Heart left ventricle (tissue), 16 donors: ENCODE results near the gene INF2. TPM values are rescaled to one million over a fixed set of nuclear protein-coding genes. Genes with fewer than 3 reads are reported as not detected.
A peak's percentile ranks its signal among the peaks of the same experiment; 100 is the strongest.

Experiments used
- ATAC-seq, 4 donors: fragments of 200-7000 bp; cut with Tn5 transposase; one replicate each; pipeline ENCODE4 v1.9.1; 2020 to 2022; ENCODE audit warnings: moderate library complexity in 4 of 4, mild to moderate bottlenecking in 3 of 4, moderate number of reproducible peaks in 1 of 4
- DNase-seq, 5 donors: peaks; one replicate each; pipeline ENCODE4 v3.0.0-alpha.2; 2020
- H3K27ac ChIP-seq, 12 donors: fragments of 200-600 bp; sonication (generic) in 4 of 12; one replicate each; pipeline versions ENCODE4 v1.5.0 to v1.8.0; 2016 to 2022; ENCODE audit warnings: mild to moderate bottlenecking in 2 of 12
- H3K27me3 ChIP-seq, 9 donors: fragments of 200-600 bp; sonication (generic) in 2 of 9; one replicate each; pipeline versions ENCODE4 v1.5.1 to v1.8.0; 2016 to 2022; ENCODE audit warnings: mild to moderate bottlenecking in 3 of 9
- H3K36me3 ChIP-seq, 9 donors: fragments of 200-600 bp; sonication (generic) in 2 of 9; one replicate each; pipeline versions ENCODE4 v1.5.0 to v1.8.0; 2018 to 2022; ENCODE audit warnings: mild to moderate bottlenecking in 2 of 9
- H3K4me1 ChIP-seq, 12 donors: fragments of 200-600 bp; sonication (generic) in 4 of 12; one replicate each; pipeline versions ENCODE4 v1.5.0 to v1.8.0; 2016 to 2022; ENCODE audit warnings: mild to moderate bottlenecking in 3 of 12
- H3K4me3 ChIP-seq, 12 donors: fragments of 200-600 bp; sonication (generic) in 4 of 12; one replicate each; pipeline versions ENCODE4 v1.5.0 to v1.8.0; 2017 to 2022; ENCODE audit warnings: mild to moderate bottlenecking in 9 of 12, moderate library complexity in 4 of 12
- H3K9me3 ChIP-seq, 12 donors: fragments of 200-600 bp; sonication (generic) in 4 of 12; one replicate each; pipeline versions ENCODE4 v1.5.0 to v1.8.0; 2016 to 2022; ENCODE audit warnings: mild to moderate bottlenecking in 1 of 12
- CTCF ChIP-seq, 12 donors: fragments of 200-600 bp; sonication (generic) in 4 of 12; IDR thresholded peaks; one replicate each; pipeline versions ENCODE4 v1.5.0 to v1.8.0; 2018 to 2022; ENCODE audit warnings: antibody characterized with exemption in 12 of 12, mild to moderate bottlenecking in 5 of 12
- POLR2A ChIP-seq, 2 donors: fragments of 450-650 bp; IDR thresholded peaks; one replicate each; pipeline ENCODE4 v1.6.1; 2017; ENCODE audit warnings: antibody characterized with exemption in 2 of 2, mild to moderate bottlenecking in 2 of 2, moderate library complexity in 2 of 2
- WGBS, 4 donors: extraction: QIAGEN DNeasy Blood & Tissue Kit in 2 of 4; methylation state at CpG; one replicate each; pipeline versions ENCODE4 v1.1.5 to v1.1.7; 2013 to 2018; 5-methylcytosine and 5-hydroxymethylcytosine counted together
- intact Hi-C, 10 donors: fragments of 100-400 bp; cut with DNase I; formaldehyde crosslinking; loops; one replicate each; pipeline versions ENCODE4 v1.11.1 to v1.14.2; 2022
- polyA plus RNA-seq, 2 donors: library from polyadenylated mRNA; stranded (reverse); fragments of 200-250 nt; gene quantifications; one replicate each; pipeline ENCODE4 v1.2.3, GENCODE V29; 2013
- total RNA-seq, 9 donors: library from RNA; depleted of rRNA in 2 of 9; stranded (reverse); fragments of >200 nt in 2 of 9; fragmentation: NEBNext Ultra II Directional in 3 of 9; extraction: Animal tissue kit (Norgen Biotek cat#: 25700) in 3 of 9; gene quantifications; one replicate each; pipeline versions ENCODE4 v1.1.0 to v1.2.4, GENCODE V29; 2016 to 2023
- donor health status: ischemic (EF 13 %, LVEDD 7.1; RV severe dilation, severe dysfunction).
- donor health status: healthy with polysubstance abuse.
- donor health status: DM: no; HTN: yes; CAD: no.
- donor health status: DM: no; HTN: no; CAD: no.
- donor health status: ischemic (EF 25% LVEDD 6.9; RV normal size, moderate dysfunction).
- donor health status: ischemic (EF 25% LVEDD 5.7; RV mildly dilated, moderate dysfunction).
- donor health status: healthy.
- donor health status: DM: yes; HTN: yes; CAD: no.
- donor health status: ischemic (EF 35%, LVEDD 5.7; RV mildly dilated, moderate dysfunction).
- donor health status: nonischemic (EF 11% LVEDD 7.7; RV severe dilation, severe dysfunction).
- donor health status: DM: yes; HTN: yes; CAD: no.
- donor health status: PGD.
- donor health status: ischemic (EF 29% LVEDD 5.4; RV normal size, mild dysfunction).
- donor health status: nonischemic (EF 23%, LVEDD 6.1; RV moderate dilation, normal function).

INF2 gene
- total and polyA plus RNA-seq, 11 donors: 26.0 to 58.9 (median 28.8) TPM

GRCh38 chr14:104707608-104708595 lies 18.5 kb downstream of the INF2 start:
- ATAC-seq (peak in 1 of 4 donors; percentile 6), DNase-seq (no peak)
- WGBS, 4 donors: 64 to 76% (median 71%) methylated on average over 8 to 34 of the region's 34 CpGs
- Histone ChIP-seq H3K36me3 (peaks cover 0 to 78% (median 62%) of the 10 kb centered on the region in 9 donors), H3K4me3 (no peak overlapping the region), H3K27ac (no peak overlapping the region), H3K27me3 (no peaks in the 10 kb centered on the region), H3K9me3 (no peaks in the 10 kb centered on the region), H3K4me1 (peaks cover 0 to 27% (median 5%) of the 10 kb centered on the region in 12 donors)
- intact Hi-C loops: loop anchor here (1.0 to 5.0 kb wide), 5 partner anchors 41 to 59 kb away; no protein-coding TSS in a partner anchor
- TF ChIP-seq CTCF (IDR thresholded peaks at IDR 0.05): no peak
- TF ChIP-seq POLR2A (IDR thresholded peaks at IDR 0.05): no peak

- no peak overlapping the region for H3K4me3 ChIP-seq
- intact Hi-C loops: loop anchor here (1.0 to 5.0 kb wide), 4 partner anchors 41 to 59 kb away; no protein-coding TSS in a partner anchor
- WGBS, 4 donors: 52 to 60% (median 56%) methylated on average over 16 to 20 of the region's 20 CpGs
- peaks cover 0 to 27% (median 5%) of the 10 kb centered on the region in 12 donors for H3K4me1 ChIP-seq
- ATAC-seq (peak; percentile 39 to 74 (median 62)), DNase-seq (peak; percentile 59 to 84 (median 71))
- H3K36me3 ChIP-seq: peaks cover 0 to 78% (median 62%) of the 10 kb centered on the region in 9 donors
- no peaks in the 10 kb centered on the region for H3K9me3 ChIP-seq
- no peaks in the 10 kb centered on the region for H3K27me3 ChIP-seq
- H3K27ac ChIP-seq: no peak overlapping the region
- TF ChIP-seq CTCF (IDR thresholded peaks at IDR 0.05): peak; percentile 95 to 99 (median 97)
- TF ChIP-seq POLR2A (IDR thresholded peaks at IDR 0.05): no peak
These were observed 19.3 kb downstream of the INF2 start for GRCh38 chr14:104708606-104709268.

- ATAC-seq: peak in 1 of 4 donors; percentile 30
- peaks cover 0 to 27% (median 5%) of the 10 kb centered on the region in 12 donors for H3K4me1 ChIP-seq
- H3K4me3 ChIP-seq: no peak overlapping the region
- WGBS, 4 donors: 77 to 82% (median 80%) methylated on average over 13 to 18 of the region's 18 CpGs
- TF ChIP-seq POLR2A (IDR thresholded peaks at IDR 0.05) (no peak), CTCF (IDR thresholded peaks at IDR 0.05) (no peak)
- no peaks in the 10 kb centered on the region for H3K27me3 ChIP-seq
- no peak for DNase-seq
- H3K36me3 ChIP-seq: peaks cover 0 to 78% (median 63%) of the 10 kb centered on the region in 9 donors
- no peaks in the 10 kb centered on the region for H3K9me3 ChIP-seq
- intact Hi-C loops: loop anchor here in 6 of 10 donors (2.0 to 10.0 kb wide), 3 partner anchors 42 to 125 kb away; no protein-coding TSS in a partner anchor
- no peak overlapping the region for H3K27ac ChIP-seq
These were observed 20.1 kb downstream of the INF2 start for GRCh38 chr14:104709387-104710039.
